HUES64 (cell line): ENCODE results near the gene OCIAD1.

Experiments used
- H3K27ac ChIP-seq: 2 replicates; pipeline ENCODE4 v1.7.0; 2013; ENCODE audit warnings: low read depth, low read length, inconsistent platforms
- H3K27me3 ChIP-seq: 2 replicates; pipeline ENCODE4 v1.6.1; 2013; ENCODE audit warnings: mild to moderate bottlenecking, low read length; ENCODE audit not compliant: insufficient read depth
- H3K36me3 ChIP-seq: 2 replicates; pipeline ENCODE4 v1.6.1; 2013; ENCODE audit warnings: mild to moderate bottlenecking, low read length; ENCODE audit not compliant: insufficient read depth
- H3K4me1 ChIP-seq: 2 replicates; pipeline ENCODE4 v1.6.1; 2013; ENCODE audit warnings: mild to moderate bottlenecking, low read length, moderate library complexity; ENCODE audit not compliant: insufficient read depth
- H3K4me3 ChIP-seq: 2 replicates; pipeline ENCODE4 v1.5.1; 2013; ENCODE audit warnings: mild to moderate bottlenecking, low read length, moderate library complexity
- H3K9ac ChIP-seq: 2 replicates; pipeline ENCODE4 v1.6.1; 2013; ENCODE audit warnings: mild to moderate bottlenecking, low read depth, low read length
- H3K9me3 ChIP-seq: 2 replicates; pipeline ENCODE4 v1.6.1; 2013; ENCODE audit warnings: low read depth, low read length; ENCODE audit not compliant: insufficient read depth
- WGBS: fragments of 150-250, 120-280 bp; methylation state at CpG from one replicate; pipeline ENCODE4 v1.1.7; 2013; ENCODE audit warnings: missing lambda C conversion rate; 5-methylcytosine and 5-hydroxymethylcytosine counted together

OCIAD1 gene

DNA sequence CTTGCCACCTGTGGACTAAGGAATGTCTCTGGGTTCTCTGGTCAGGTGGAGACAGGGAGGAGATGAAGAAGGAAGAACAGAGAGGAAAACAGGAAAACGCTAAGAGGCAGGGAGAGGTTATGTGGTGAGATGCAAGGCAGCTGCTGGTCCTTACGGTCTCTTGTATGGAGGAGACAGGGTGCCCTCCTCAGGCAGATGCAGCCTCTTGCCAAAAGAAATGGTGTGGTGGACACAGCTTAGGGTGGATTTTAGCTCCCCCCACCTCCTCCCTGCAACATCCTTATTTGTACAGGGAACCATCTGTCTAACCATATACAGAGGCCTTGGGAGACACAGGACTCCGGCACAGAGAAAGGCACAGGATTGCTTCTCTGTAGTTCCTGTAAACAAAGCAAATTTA lies 66.0 kb downstream of the OCIAD1 start:
- peaks cover 100% of the 10 kb centered on the region for H3K36me3 ChIP-seq
- H3K27me3 ChIP-seq = no peaks in the 10 kb centered on the region
- no peaks in the 10 kb centered on the region for H3K4me1 ChIP-seq
- H3K4me3 ChIP-seq = no peak overlapping the region
- no peak overlapping the region for H3K27ac ChIP-seq
- no peaks in the 10 kb centered on the region for H3K9me3 ChIP-seq
- H3K9ac ChIP-seq = no peak overlapping the region
- 91% methylated on average over 3 of the region's 3 CpGs for WGBS

DNA sequence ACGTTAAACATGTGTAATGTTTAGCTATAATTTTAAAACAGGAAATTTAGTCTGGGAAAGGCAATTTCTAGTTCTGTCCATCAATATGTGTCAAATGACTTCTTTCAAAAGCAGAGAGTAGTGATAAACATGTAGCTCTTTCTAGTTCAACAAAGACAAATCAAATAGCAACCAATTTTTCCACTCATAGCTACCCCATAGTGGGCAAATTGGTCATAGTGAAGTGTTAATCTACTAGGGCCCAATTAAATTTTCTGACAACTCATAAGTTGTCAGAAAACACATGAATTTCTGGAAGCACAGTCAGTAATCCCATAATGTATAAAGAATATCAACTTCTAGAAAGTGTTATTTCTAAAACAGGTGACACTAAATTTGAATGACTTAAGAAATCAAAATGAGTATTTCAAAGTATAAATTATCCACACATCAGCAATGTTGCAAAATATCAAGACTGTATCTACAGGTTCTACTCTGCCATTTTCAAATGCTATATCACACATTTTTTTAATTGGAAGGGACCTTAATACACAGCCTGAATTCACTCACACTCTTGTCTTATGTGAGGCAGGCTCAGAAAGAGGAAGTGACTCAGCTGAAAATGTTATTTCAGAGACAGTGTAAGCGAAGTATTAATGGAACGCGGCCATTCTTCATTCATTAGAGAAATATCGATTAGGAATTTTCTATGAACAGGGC lies 68.0 kb downstream of the OCIAD1 start:
- Histone ChIP-seq H3K4me1 (no peaks in the 10 kb centered on the region), H3K27me3 (no peaks in the 10 kb centered on the region), H3K9ac (no peak overlapping the region), H3K27ac (no peak overlapping the region), H3K4me3 (no peak overlapping the region), H3K36me3 (peaks cover 97% of the 10 kb centered on the region), H3K9me3 (no peaks in the 10 kb centered on the region)
- 99% methylated on average over 5 of the region's 5 CpGs for WGBS

DNA sequence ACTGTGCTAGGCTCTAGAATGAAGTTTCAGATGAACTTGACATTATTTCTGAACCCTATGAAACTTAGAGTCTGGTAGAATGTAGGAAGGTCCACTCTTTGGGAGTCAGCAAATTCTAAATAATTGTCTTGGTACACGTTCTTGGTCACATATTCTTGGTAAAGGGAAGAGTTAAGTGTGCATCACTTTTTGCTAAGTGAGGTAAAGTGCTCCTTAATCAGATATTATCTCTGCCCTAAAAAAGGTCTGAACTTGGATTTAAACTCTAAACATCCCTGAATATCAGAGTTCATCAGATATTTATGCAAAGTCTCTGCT lies 68.5 kb downstream of the OCIAD1 start:
- H3K27me3 ChIP-seq = no peaks in the 10 kb centered on the region
- peaks cover 97% of the 10 kb centered on the region for H3K36me3 ChIP-seq
- WGBS = 100% methylated on average over 1 of the region's 1 CpG
- H3K9me3 ChIP-seq = no peaks in the 10 kb centered on the region
- no peaks in the 10 kb centered on the region for H3K4me1 ChIP-seq
- no peak overlapping the region for H3K4me3 ChIP-seq
- H3K9ac ChIP-seq = no peak overlapping the region
- peak overlapping the region; percentile 8; the same call in 1 of the 2 replicates for H3K27ac ChIP-seq

- Histone ChIP-seq H3K9ac (no peak overlapping the region), H3K36me3 (peaks cover 96% of the 10 kb centered on the region), H3K9me3 (no peaks in the 10 kb centered on the region), H3K4me1 (peaks cover 5% of the 10 kb centered on the region; the same call in 1 of the 2 replicates), H3K4me3 (no peak overlapping the region), H3K27ac (no peak overlapping the region), H3K27me3 (no peaks in the 10 kb centered on the region)
- WGBS = 96% methylated on average over 3 of the region's 4 CpGs
Measured at GRCh38 chr4:48899950-48900349, 69.1 kb downstream of the OCIAD1 start.

- Histone ChIP-seq H3K27me3 (no peaks in the 10 kb centered on the region), H3K27ac (no peak overlapping the region), H3K36me3 (peaks cover 84% of the 10 kb centered on the region), H3K9me3 (no peaks in the 10 kb centered on the region), H3K9ac (no peak overlapping the region), H3K4me1 (peaks cover 14% of the 10 kb centered on the region; the same call in 1 of the 2 replicates), H3K4me3 (no peak overlapping the region)
- WGBS = 97% methylated on average over 3 of the region's 4 CpGs
Measured at GRCh38 chr4:48901196-48901595, 70.3 kb downstream of the OCIAD1 start.

- no peak overlapping the region for H3K27ac ChIP-seq
- H3K4me3 ChIP-seq = no peak overlapping the region
- peaks cover 73% of the 10 kb centered on the region for H3K36me3 ChIP-seq
- H3K27me3 ChIP-seq = no peaks in the 10 kb centered on the region; the same call in 1 of the 2 replicates
- H3K9ac ChIP-seq = no peak overlapping the region
- H3K9me3 ChIP-seq = no peaks in the 10 kb centered on the region
- peaks cover 18% of the 10 kb centered on the region; the same call in 1 of the 2 replicates for H3K4me1 ChIP-seq
Measured at GRCh38 chr4:48902266-48902665, 71.4 kb downstream of the OCIAD1 start.

GRCh38 chr4:48904101-48904500 lies 73.2 kb downstream of the OCIAD1 start:
- Histone ChIP-seq H3K27me3 (no peaks in the 10 kb centered on the region; the same call in 1 of the 2 replicates), H3K36me3 (peaks cover 55% of the 10 kb centered on the region), H3K4me1 (peaks cover 18% of the 10 kb centered on the region; the same call in 1 of the 2 replicates), H3K9ac (no peak overlapping the region), H3K9me3 (no peaks in the 10 kb centered on the region), H3K4me3 (no peak overlapping the region), H3K27ac (no peak overlapping the region)
- WGBS = 96% methylated on average over 4 of the region's 4 CpGs

DNA sequence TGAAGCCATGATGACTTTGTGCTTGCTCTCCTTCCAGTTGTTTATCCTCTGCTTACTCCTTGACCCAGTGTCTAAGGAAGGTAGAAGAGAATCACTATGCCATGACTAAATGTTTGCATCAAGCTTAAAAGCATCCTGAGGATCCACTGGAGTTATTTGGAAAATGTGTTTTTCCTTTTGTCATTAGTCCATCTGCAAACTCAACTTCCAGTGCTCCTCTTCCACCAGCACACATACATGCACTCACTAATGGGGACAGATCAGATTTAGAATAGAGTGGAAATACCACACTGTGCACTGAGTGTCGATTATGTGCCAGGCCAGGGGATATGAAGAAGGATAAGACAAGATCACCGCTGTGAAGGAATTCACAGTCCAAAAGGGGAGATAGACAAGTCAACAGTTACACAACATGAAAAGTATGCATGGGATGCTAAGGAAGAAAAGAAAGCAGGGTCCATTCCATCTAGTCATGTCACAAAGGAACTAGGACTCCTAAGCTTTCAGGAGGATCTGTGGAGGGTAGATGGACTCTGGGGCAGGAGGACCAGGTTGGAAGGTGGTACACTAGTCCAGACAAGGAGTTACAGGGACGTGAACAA lies 73.8 kb downstream of the OCIAD1 start:
- 88% methylated on average over 3 of the region's 3 CpGs for WGBS
- peak overlapping the region; percentile 89; the same call in 1 of the 2 replicates for H3K4me3 ChIP-seq
- peaks cover 24% of the 10 kb centered on the region; the same call in 1 of the 2 replicates for H3K4me1 ChIP-seq
- H3K36me3 ChIP-seq = peaks cover 49% of the 10 kb centered on the region
- no peaks in the 10 kb centered on the region for H3K9me3 ChIP-seq
- no peaks in the 10 kb centered on the region; the same call in 1 of the 2 replicates for H3K27me3 ChIP-seq
- H3K9ac ChIP-seq = no peak overlapping the region
- no peak overlapping the region for H3K27ac ChIP-seq

- H3K4me3 ChIP-seq = peak overlapping the region; percentile 89
- H3K27ac ChIP-seq = no peak overlapping the region
- WGBS = 66% methylated on average over 9 of the region's 9 CpGs
Measured at GRCh38 chr4:48905363-48906015, 74.6 kb downstream of the OCIAD1 start.

DNA sequence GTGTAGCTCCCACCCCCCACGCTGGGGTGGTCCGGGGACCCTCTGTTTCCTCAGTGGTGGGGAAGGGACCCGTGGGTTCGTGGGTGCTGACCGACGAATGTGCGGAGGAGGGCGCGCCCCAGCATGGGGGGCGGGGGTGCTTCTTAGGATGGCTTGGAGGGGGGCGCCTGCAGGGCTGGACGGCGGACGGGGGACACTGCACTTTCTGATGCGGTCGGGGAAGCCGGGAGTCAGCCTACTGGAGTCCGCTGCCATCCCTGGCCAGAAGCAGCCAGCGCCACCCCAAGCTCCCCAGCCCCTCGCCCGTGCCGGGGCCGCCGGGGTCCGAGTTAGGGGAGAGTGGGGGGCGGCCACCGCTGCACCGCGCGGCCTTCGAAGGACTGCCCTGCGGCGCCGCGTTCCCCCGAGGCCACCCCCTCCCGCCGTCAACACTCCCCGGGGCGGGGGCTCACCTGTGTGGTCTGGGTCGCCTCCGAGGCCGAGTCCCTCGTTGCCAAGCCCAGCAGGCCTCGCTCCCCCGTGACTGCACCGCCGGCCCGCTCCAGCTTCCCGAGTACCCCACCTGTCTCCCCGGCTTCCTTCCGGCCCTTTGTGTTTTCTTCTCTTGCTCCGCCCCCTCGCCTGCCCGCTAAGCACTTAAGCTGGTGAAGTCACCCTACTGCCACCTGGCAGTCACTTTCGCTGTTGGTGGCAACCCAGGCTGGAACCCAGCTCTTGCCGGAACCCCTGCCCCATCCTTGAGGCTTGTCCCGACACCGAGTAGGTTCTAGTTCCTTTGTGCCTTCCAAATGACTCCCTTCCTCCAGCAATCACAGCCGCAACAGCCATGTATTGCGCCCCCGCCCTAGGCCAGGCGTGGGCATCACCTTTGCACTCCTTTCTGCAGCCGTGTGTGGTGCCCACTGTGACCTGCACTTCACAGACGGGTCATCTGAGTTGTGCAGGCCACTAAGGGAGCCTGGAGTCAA lies 75.6 kb downstream of the OCIAD1 start, which contains the start of gene OCIAD2:
TSS of gene OCIAD2 (minus strand) at position 569 of the 968 bp plus-strand sequence. CDS start 2,225 bp downstream, outside the sequence.
- peaks cover 24% of the 10 kb centered on the region; the same call in 1 of the 2 replicates for H3K4me1 ChIP-seq
- H3K27me3 ChIP-seq = no peaks in the 10 kb centered on the region; the same call in 1 of the 2 replicates
- H3K4me3 ChIP-seq = peak within 1 kb of the TSS; percentile 89
- no peaks in the 10 kb centered on the region for H3K9me3 ChIP-seq
- peak within 1 kb of the TSS; percentile 62 for H3K27ac ChIP-seq
- peaks cover 31% of the 10 kb centered on the region for H3K36me3 ChIP-seq
- peak within 1 kb of the TSS; percentile 87 for H3K9ac ChIP-seq
- WGBS = 8% methylated on average over 65 of the region's 65 CpGs

More at GRCh38 chr4:48905363-48906015, 74.6 kb downstream of the OCIAD1 start:
- peaks cover 41% of the 10 kb centered on the region for H3K36me3 ChIP-seq
- H3K27me3 ChIP-seq = no peaks in the 10 kb centered on the region; the same call in 1 of the 2 replicates
- H3K9ac ChIP-seq = peak overlapping the region; percentile 87
- no peaks in the 10 kb centered on the region for H3K9me3 ChIP-seq
- H3K4me1 ChIP-seq = peaks cover 24% of the 10 kb centered on the region; the same call in 1 of the 2 replicates
